Type B pancreatic cell (in vitro differentiated cells): ENCODE measurements around the gene LBR. TPM values are rescaled to one million over a fixed set of nuclear protein-coding genes. Genes with fewer than 3 reads are reported as not detected.

Experiments used
- DNase-seq: peaks from one replicate; pipeline ENCODE4 v3.0.0; 2021; ENCODE audit warnings: mixed read lengths; ENCODE audit not compliant: unreplicated experiment; ENCODE audit errors: extremely low spot score
- H3K27ac Mint-ChIP-seq: 2 replicates; pipeline ENCODE4 v1.8.0; 2021; ENCODE audit warnings: mild to moderate bottlenecking, mixed read lengths
- H3K27me3 Mint-ChIP-seq: 2 replicates; pipeline ENCODE4 v1.8.0; 2021; ENCODE audit warnings: mixed read lengths
- H3K36me3 Mint-ChIP-seq: 2 replicates; pipeline ENCODE4 v1.8.0; 2021; ENCODE audit warnings: mixed read lengths
- H3K4me1 Mint-ChIP-seq: one replicate; pipeline ENCODE4 v1.8.0; 2021; ENCODE audit warnings: mixed read lengths; ENCODE audit not compliant: unreplicated experiment
- H3K4me3 Mint-ChIP-seq: 2 replicates; pipeline ENCODE4 v1.8.0; 2021; ENCODE audit warnings: mild to moderate bottlenecking, mixed read lengths
- H3K9me3 Mint-ChIP-seq: 2 replicates; pipeline ENCODE4 v1.8.0; 2021; ENCODE audit warnings: mixed read lengths
- CTCF ChIP-seq: fragments of 200-600 bp; sonication (generic); conservative IDR thresholded peaks from 2 replicates; pipeline ENCODE4 v1.5.0; 2021; ENCODE audit warnings: antibody characterized with exemption, mild to moderate bottlenecking
- total RNA-seq: library from RNA; stranded (reverse); gene quantifications from 2 replicates; pipeline ENCODE4 v1.2.1, GENCODE V29; 2021; ENCODE audit warnings: low replicate concordance

Gene LBR
- total RNA-seq, 1 donor from 2014 or later: 94.6 TPM

- no peak for DNase-seq
- H3K27me3 Mint-ChIP-seq: no peaks in the 10 kb centered on the region
- H3K9me3 Mint-ChIP-seq: no peaks in the 10 kb centered on the region
These were observed 72.0 kb downstream of the LBR start for GRCh38 chr1:225355863-225356262.

GRCh38 chr1:225354906-225355305 lies 72.9 kb downstream of the LBR start:
- Mint-ChIP-seq H3K4me1 (no peaks in the 10 kb centered on the region), H3K27ac (no peak overlapping the region), H3K4me3 (no peak overlapping the region), H3K36me3 (peaks cover 3% of the 10 kb centered on the region), H3K27me3 (no peaks in the 10 kb centered on the region), H3K9me3 (no peaks in the 10 kb centered on the region)
- DNase-seq: no peak
- TF ChIP-seq CTCF: no peak

More at GRCh38 chr1:225355863-225356262, 72.0 kb downstream of the LBR start:
- no peak overlapping the region for H3K4me3 Mint-ChIP-seq
- H3K4me1 Mint-ChIP-seq: no peaks in the 10 kb centered on the region
- TF ChIP-seq CTCF: no peak
- peaks cover 3% of the 10 kb centered on the region for H3K36me3 Mint-ChIP-seq
- no peak overlapping the region for H3K27ac Mint-ChIP-seq

Other genes with a start within 250 kb of the LBR start
- gene ENAH, start 225.1 kb upstream of the LBR start, total RNA-seq: 69.2 and 133 TPM in 2 replicates